ENCODE measurements around the gene ITGB1. TPM values are rescaled to one million over a fixed set of nuclear protein-coding genes. Genes with fewer than 3 reads are reported as not detected.

The ITGB1 gene
- total and polyA plus RNA-seq, 9 of the 15 experiments (the other 6 are each of a cell fraction or from before 2014, with no cell fraction given) = 40.2 to 194 (median 155) TPM

DNA sequence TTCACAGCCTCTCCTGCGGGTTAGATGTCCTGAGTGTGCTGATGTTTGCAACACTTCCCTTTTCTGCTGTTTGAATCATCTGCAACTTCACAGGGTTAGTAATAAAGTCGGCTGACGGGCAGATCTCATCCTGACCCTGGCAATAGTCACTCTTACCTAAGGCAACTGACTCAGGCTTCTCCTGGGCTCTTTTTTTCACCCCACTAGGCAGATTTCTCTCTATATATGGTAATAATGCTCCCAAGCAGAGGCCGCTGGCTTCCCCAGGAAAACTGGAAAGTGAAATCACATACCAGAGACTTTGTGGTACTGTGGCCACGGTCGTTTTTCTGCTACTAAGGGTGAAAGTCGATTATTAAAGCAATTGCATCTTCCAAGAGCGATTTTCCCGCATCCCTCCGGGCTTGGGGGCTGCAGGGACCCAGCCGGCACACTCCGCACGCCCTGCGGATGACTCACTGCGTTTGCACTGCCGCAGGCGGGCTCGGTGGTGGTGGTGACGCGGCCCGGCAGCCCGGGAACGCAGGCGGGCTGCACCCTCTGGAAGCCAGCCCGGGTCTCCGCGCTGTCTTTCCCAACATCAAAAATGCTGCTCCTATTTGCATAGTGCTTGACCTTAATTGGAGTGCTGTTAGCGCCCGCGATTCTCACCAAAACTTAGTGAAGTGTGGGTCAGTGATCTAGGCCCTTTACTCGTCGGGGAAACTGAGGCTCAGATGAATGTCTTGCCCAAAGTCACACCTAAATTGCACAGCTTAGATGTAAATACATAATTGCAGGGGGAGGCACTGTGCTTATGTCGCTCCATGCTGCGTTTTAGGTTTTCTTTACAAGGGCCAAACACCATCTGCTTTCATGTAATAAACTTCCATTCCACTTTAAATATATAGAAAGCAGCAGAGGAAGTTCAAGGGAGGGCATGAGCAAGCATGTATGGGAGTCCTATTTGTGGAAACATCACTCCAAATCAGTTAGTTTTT, 47.6 kb upstream of the ITGB1 start (continued):
- TF ChIP-seq, protein P1, sequence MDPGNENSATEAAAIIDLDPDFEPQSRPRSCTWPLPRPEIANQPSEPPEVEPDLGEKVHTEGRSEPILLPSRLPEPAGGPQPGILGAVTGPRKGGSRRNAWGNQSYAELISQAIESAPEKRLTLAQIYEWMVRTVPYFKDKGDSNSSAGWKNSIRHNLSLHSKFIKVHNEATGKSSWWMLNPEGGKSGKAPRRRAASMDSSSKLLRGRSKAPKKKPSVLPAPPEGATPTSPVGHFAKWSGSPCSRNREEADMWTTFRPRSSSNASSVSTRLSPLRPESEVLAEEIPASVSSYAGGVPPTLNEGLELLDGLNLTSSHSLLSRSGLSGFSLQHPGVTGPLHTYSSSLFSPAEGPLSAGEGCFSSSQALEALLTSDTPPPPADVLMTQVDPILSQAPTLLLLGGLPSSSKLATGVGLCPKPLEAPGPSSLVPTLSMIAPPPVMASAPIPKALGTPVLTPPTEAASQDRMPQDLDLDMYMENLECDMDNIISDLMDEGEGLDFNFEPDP (CRISPR knock-in tag; IDR thresholded peaks at IDR 0.05) = no peak
- TF ChIP-seq IFI16 (CRISPR knock-in tag; IDR thresholded peaks at IDR 0.05) = no peak
- TF ChIP-seq RAD21 (CRISPR knock-in tag; conservative IDR thresholded peaks at IDR 0.05 in 1 of 2, IDR thresholded peaks at IDR 0.05 in 1 of 2) = peak in 1 of 2 experiments; percentile 24; a peak in 1 of 4 replicates
- TF ChIP-seq RB1 (IDR thresholded peaks at IDR 0.05; ENCODE audit: low read depth) = peak; percentile 66; the same call in 1 of the 2 replicates
- no peak for TF ChIP-seq CBFB (CRISPR knock-in tag; IDR thresholded peaks at IDR 0.05)
- TF ChIP-seq ARID2 (IDR thresholded peaks at IDR 0.05) = no peak
- TF ChIP-seq GABPB1 (CRISPR knock-in tag; IDR thresholded peaks at IDR 0.05) = no peak
- no peak for TF ChIP-seq ZNF23 (CRISPR knock-in tag; IDR thresholded peaks at IDR 0.05)
- TF ChIP-seq, protein P2, sequence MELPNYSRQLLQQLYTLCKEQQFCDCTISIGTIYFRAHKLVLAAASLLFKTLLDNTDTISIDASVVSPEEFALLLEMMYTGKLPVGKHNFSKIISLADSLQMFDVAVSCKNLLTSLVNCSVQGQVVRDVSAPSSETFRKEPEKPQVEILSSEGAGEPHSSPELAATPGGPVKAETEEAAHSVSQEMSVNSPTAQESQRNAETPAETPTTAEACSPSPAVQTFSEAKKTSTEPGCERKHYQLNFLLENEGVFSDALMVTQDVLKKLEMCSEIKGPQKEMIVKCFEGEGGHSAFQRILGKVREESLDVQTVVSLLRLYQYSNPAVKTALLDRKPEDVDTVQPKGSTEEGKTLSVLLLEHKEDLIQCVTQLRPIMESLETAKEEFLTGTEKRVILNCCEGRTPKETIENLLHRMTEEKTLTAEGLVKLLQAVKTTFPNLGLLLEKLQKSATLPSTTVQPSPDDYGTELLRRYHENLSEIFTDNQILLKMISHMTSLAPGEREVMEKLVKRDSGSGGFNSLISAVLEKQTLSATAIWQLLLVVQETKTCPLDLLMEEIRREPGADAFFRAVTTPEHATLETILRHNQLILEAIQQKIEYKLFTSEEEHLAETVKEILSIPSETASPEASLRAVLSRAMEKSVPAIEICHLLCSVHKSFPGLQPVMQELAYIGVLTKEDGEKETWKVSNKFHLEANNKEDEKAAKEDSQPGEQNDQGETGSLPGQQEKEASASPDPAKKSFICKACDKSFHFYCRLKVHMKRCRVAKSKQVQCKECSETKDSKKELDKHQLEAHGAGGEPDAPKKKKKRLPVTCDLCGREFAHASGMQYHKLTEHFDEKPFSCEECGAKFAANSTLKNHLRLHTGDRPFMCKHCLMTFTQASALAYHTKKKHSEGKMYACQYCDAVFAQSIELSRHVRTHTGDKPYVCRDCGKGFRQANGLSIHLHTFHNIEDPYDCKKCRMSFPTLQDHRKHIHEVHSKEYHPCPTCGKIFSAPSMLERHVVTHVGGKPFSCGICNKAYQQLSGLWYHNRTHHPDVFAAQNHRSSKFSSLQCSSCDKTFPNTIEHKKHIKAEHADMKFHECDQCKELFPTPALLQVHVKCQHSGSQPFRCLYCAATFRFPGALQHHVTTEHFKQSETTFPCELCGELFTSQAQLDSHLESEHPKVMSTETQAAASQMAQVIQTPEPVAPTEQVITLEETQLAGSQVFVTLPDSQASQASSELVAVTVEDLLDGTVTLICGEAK (IDR thresholded peaks at IDR 0.05) = no peak; the same call in 1 of the 2 replicates
- TF ChIP-seq, protein P2 (CRISPR knock-in tag; IDR thresholded peaks at IDR 0.05) = no peak
- no peak for TF ChIP-seq ZNF282 (CRISPR knock-in tag; IDR thresholded peaks at IDR 0.05)
- TF ChIP-seq ZNF436 (CRISPR knock-in tag; IDR thresholded peaks at IDR 0.05) = no peak
- TF ChIP-seq ZBTB7A (IDR thresholded peaks at IDR 0.05; ENCODE audit: borderline replicate concordance, control insufficient read depth, low read depth, low read length) = peak; percentile 90; the same call in 1 of the 2 replicates
- TF ChIP-seq, protein P3, sequence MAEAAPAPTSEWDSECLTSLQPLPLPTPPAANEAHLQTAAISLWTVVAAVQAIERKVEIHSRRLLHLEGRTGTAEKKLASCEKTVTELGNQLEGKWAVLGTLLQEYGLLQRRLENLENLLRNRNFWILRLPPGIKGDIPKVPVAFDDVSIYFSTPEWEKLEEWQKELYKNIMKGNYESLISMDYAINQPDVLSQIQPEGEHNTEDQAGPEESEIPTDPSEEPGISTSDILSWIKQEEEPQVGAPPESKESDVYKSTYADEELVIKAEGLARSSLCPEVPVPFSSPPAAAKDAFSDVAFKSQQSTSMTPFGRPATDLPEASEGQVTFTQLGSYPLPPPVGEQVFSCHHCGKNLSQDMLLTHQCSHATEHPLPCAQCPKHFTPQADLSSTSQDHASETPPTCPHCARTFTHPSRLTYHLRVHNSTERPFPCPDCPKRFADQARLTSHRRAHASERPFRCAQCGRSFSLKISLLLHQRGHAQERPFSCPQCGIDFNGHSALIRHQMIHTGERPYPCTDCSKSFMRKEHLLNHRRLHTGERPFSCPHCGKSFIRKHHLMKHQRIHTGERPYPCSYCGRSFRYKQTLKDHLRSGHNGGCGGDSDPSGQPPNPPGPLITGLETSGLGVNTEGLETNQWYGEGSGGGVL (CRISPR knock-in tag; IDR thresholded peaks at IDR 0.05) = no peak
- no peak for TF ChIP-seq TCFL5 (CRISPR knock-in tag; conservative IDR thresholded peaks at IDR 0.05)
